DMS53 treated with DMSO at 0.1 percent for 48 hours (cell line): ENCODE measurements around the gene FMNL3.
"Not testable (repeated sequence)": the region's sequence is repeated elsewhere in the genome, so short reads cannot be mapped to it uniquely, and the experiment has no call there.

ENCODE experiments used
- DNase-seq: peaks from one replicate; lab custom pipeline; 2025; ENCODE audit not compliant: unreplicated experiment; lab: John Stamatoyannopoulos, UW

FMNL3 gene

GRCh38 chr12:49609059-49609874 lies 97.9 kb downstream of the FMNL3 start:
- no peak for DNase-seq

GRCh38 chr12:49605539-49605938 lies 101.7 kb downstream of the FMNL3 start, which contains the start of gene FAM186B:
TSS of gene FAM186B (minus strand) at chr12:49605639. CDS start at chr12:49605477, 162 bp downstream.
- DNase-seq: not testable (repeated sequence)

DNA sequence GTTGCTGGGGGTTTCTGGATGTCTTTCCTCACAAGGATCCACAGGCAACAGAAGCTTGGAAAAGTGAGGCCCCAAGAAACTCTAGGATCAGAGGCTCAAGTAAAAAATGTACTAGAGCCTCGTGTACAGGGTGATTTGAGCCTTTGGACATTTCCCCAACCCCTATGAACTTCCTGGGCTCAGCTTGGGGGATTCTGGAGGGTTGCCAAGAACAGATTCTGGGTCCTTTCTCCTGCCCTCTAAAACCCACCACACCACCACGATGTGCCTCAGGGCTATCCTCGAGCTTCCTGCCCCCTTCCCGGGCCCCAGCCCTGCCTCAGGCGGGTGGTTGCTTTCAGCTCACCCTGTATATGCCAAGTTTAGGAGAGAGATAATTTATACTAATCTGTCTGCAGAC lies 102.3 kb downstream of the FMNL3 start:
- no peak for DNase-seq

- no peak for DNase-seq
Observed at GRCh38 chr12:49603721-49604120, 103.5 kb downstream of the FMNL3 start.

DNA sequence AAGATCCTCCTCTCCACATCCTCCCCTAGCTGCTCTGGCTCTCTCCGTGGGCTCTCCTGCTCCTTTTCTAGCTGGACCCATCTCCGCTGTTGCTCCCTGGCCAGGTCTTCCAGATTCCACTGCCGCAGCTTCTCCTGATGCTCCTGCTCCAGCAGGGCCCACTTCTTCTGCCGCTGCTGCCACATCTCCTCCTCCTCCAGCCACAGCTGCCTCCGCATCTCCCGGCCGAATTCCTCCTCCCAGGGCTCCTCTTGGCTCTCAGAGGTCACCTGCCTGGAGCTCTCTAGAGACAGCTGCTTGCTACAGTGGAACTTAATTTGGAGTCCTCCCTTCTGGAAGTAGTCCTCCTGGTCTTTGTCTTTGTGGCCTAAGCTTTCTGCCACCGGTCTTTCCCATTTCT lies 107.2 kb downstream of the FMNL3 start:
- no peak for DNase-seq

- no peak for DNase-seq
Observed at GRCh38 chr12:49598527-49598926, 108.7 kb downstream of the FMNL3 start.

DNA sequence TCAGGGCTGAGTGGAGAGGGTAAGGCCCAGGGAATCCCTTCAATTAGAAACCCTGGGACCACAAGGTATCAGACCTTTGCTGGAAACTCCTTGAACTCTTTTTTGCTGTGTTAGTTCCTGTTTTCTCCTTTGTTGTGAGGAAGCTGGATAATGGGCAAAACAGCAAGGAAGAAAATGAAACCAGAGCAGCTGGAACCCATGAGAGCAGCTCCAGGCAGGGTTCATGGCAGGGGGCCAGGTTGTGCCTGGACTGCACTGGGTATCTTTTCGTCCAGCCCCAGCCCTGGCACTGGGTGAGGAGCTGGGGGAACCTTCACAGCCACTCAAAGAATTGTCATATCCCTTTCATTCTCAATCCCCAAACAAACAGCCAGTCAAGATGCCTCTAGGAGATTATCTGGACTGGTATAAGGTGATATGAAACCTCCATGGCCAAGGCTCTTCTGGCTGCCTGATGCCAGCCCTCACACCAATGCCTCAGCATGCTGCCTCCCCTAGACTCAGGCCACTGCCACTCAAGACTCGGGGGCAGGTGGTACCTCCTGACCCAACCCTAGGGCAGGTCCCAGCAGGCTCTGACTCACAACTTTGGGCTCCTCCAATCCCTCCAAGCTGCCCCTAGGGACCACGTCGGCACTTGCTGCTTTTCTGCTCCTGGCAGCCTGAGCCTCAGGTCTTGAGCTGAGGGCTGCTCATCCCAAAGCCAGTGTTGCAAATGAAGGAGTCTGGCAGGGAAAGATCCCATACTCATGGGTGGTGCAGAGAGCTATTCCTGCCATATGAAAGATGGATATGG lies 118.3 kb downstream of the FMNL3 start:
- no peak for DNase-seq

DNA sequence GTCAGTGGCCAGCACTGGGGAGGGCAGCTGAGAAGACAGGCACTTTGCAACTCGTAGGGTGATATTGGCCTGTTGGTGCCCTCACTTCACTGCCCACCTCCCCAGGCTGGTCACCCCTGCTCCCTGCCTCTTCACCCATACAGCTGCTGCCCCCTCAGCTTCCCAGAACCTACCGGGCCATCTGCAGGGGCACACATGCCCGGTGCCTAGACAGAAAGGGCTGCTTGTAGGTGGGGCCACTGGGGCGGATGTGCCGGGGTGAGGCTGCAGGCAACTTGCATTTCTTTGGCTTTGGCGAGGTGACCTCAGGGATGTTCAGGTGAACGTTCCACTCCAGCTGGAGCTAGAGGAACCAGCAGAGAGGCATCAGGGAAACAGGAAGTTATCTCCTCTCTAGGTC lies 118.9 kb downstream of the FMNL3 start:
- no peak for DNase-seq

- no peak for DNase-seq
Observed at GRCh38 chr12:49587174-49587908, 119.9 kb downstream of the FMNL3 start.
